CD4-positive, alpha-beta T cell (primary cell): ENCODE data around the gene DACT3. TPM values are rescaled to one million over a fixed set of nuclear protein-coding genes. Genes with fewer than 3 reads are reported as not detected.

Experiments used
- ATAC-seq: fragments of 200-7000 bp; cut with Tn5 transposase; one replicate; pipeline ENCODE4 v1.10.0; 2022; ENCODE audit warnings: mild to moderate bottlenecking; ENCODE audit not compliant: poor library complexity
- CTCF ChIA-PET: fragments of 350-600 bp; sonication (Branson Sonifier 250); formaldehyde crosslinking; loops from one replicate; lab custom pipeline; 2021; ENCODE audit warnings: antibody characterized with exemption, inconsistent platforms; lab: Charles Lee
- POLR2A ChIA-PET: fragments of 350-600 bp; sonication (Branson Sonifier 250); formaldehyde crosslinking; loops from one replicate; lab custom pipeline; 2021; ENCODE audit warnings: antibody characterized with exemption, inconsistent platforms; lab: Charles Lee
- DNase-seq, 14 experiments: peaks; one replicate each; pipeline ENCODE4 v3.0.0-alpha.2; 2013 to 2020; ENCODE audit warnings: mixed read lengths in 2 of 14
- H3K27ac ChIP-seq, 2 donors: one replicate each; pipeline versions ENCODE4 v1.5.1 to v1.7.0; 2013; ENCODE audit warnings: low read length in 2 of 2, low read depth in 1 of 2, mild to moderate bottlenecking in 1 of 2
- H3K27me3 ChIP-seq, 2 experiments: 1 replicate in 1 of 2; 2 replicates in 1 of 2; pipeline versions ENCODE4 v1.6.1 to v1.7.0; 2013; ENCODE audit warnings: low read length in 2 of 2, control low read depth in 1 of 2, mild to moderate bottlenecking in 1 of 2, moderate library complexity in 1 of 2; ENCODE audit not compliant: insufficient read depth in 2 of 2, control insufficient read depth in 1 of 2
- H3K36me3 ChIP-seq: one replicate; pipeline ENCODE4 v1.6.1; 2013; ENCODE audit warnings: low read length, control low read depth; ENCODE audit not compliant: insufficient read depth
- H3K4me1 ChIP-seq: one replicate; pipeline ENCODE4 v1.6.1; 2013; ENCODE audit warnings: low read length, control low read depth; ENCODE audit not compliant: insufficient read depth
- H3K4me3 ChIP-seq: one replicate; pipeline ENCODE4 v1.5.1; 2013; ENCODE audit warnings: mild to moderate bottlenecking, low read length, moderate library complexity
- H3K9me3 ChIP-seq, 2 experiments: 1 replicate in 1 of 2; 2 replicates in 1 of 2; pipeline versions ENCODE4 v1.6.1 to v1.7.0; 2013; ENCODE audit warnings: low read length in 2 of 2, mild to moderate bottlenecking in 2 of 2, control low read depth in 1 of 2, moderate library complexity in 1 of 2; ENCODE audit not compliant: control insufficient read depth in 1 of 2, insufficient read depth in 1 of 2
- H3K27ac Mint-ChIP-seq: one replicate; pipeline ENCODE4 v1.8.0; 2020; ENCODE audit warnings: mixed read lengths
- H3K27me3 Mint-ChIP-seq: one replicate; pipeline ENCODE4 v1.8.0; 2021; ENCODE audit warnings: mixed read lengths
- H3K36me3 Mint-ChIP-seq: one replicate; pipeline ENCODE4 v1.8.0; 2021; ENCODE audit warnings: low read depth, mixed read lengths
- H3K4me1 Mint-ChIP-seq: one replicate; pipeline ENCODE4 v1.8.0; 2021; ENCODE audit warnings: low read depth, mixed read lengths
- H3K4me3 Mint-ChIP-seq: one replicate; pipeline ENCODE4 v1.8.0; 2020; ENCODE audit warnings: mild to moderate bottlenecking, mixed read lengths
- H3K9me3 Mint-ChIP-seq: one replicate; pipeline ENCODE4 v1.8.0; 2020; ENCODE audit warnings: mixed read lengths
- CTCF ChIP-seq: fragments of 200-600 bp; IDR thresholded peaks from one replicate; pipeline ENCODE4 v1.8.0; 2022; ENCODE audit warnings: antibody characterized with exemption, mild to moderate bottlenecking
- intact Hi-C, 2 experiments: fragments of 100-400 bp; cut with DNase I in 1 of 2; cut with micrococcal nuclease in 1 of 2; formaldehyde crosslinking; loops; one replicate each; pipeline versions ENCODE4 v1.15.1 to v1.9.0; 2023 to 2025; cut with DNase I, micrococcal nuclease
- total RNA-seq, 174 experiments: library from RNA in 2 of 174; stranded (reverse) in 2 of 174; gene quantifications; one replicate each; pipeline ENCODE4 v1.2.3 and lab custom pipeline; 2021 to 2026

Gene DACT3
- total RNA-seq, 2 experiments from 2014 or later = 0.11 TPM

GRCh38 chr19:46610851-46611770 is 49.9 kb downstream of the DACT3 start:
- POLR2A ChIA-PET = interaction anchor here (0.6 to 5.4 kb wide), 13 partner anchors 9 to 103 kb away, joined by 3 to 215 read pairs (median 4); partner anchors contain the start of genes CALM3, DACT3 and GNG8
- H3K27me3 Mint-ChIP-seq = no peaks in the 10 kb centered on the region
- peak overlapping the region; percentile 11 for H3K4me3 ChIP-seq
- H3K27ac Mint-ChIP-seq = peak overlapping the region; percentile 93
- H3K9me3 Mint-ChIP-seq = no peaks in the 10 kb centered on the region
- DNase-seq = peak in 6 of 14 experiments; percentile 28 to 77 (median 54)
- H3K36me3 ChIP-seq = peaks cover 44% of the 10 kb centered on the region
- ATAC-seq = peak; percentile 39
- H3K27me3 ChIP-seq = no peaks in the 10 kb centered on the region
- H3K4me3 Mint-ChIP-seq = peak overlapping the region; percentile 80
- intact Hi-C loops = loop anchor here in 1 of 2 experiments (5.0 to 10.0 kb wide), 2 partner anchors 79 to 1754 kb away; partner anchors contain the start of genes SYNGR4 and TMEM143
- H3K27ac ChIP-seq = peak overlapping the region; percentile 57 to 81
- H3K9me3 ChIP-seq = no peaks in the 10 kb centered on the region
- peaks cover 68% of the 10 kb centered on the region for H3K4me1 ChIP-seq
- no peak for TF ChIP-seq CTCF
- H3K36me3 Mint-ChIP-seq = peaks cover 57% of the 10 kb centered on the region
- H3K4me1 Mint-ChIP-seq = peaks cover 75% of the 10 kb centered on the region
- CTCF ChIA-PET = interaction anchor here (1.1 to 3.8 kb wide), 5 partner anchors 10 to 74 kb away, joined by 3 to 30 read pairs (median 4); partner anchors contain the start of genes CALM3 and DACT3

- H3K27me3 ChIP-seq = no peaks in the 10 kb centered on the region
- ATAC-seq (no peak), DNase-seq (no peak)
- ChIA-PET CTCF (interaction anchor here (3.8 kb wide), 1 partner anchor 52 kb away, joined by 30 read pairs; the partner anchor contains the start of gene DACT3), POLR2A (interaction anchor here (1.2 to 5.4 kb wide), 5 partner anchors 8 to 82 kb away, joined by 3 to 215 read pairs (median 10); partner anchors contain the start of genes CALM3 and DACT3)
- peak overlapping the region; percentile 80 for H3K4me3 Mint-ChIP-seq
- H3K4me3 ChIP-seq = no peak overlapping the region
- peak overlapping the region; percentile 57 to 81 for H3K27ac ChIP-seq
- H3K36me3 ChIP-seq = peaks cover 51% of the 10 kb centered on the region
- no peaks in the 10 kb centered on the region for H3K9me3 Mint-ChIP-seq
- H3K27me3 Mint-ChIP-seq = no peaks in the 10 kb centered on the region
- TF ChIP-seq CTCF = no peak
- H3K27ac Mint-ChIP-seq = peak overlapping the region; percentile 93
- H3K4me1 ChIP-seq = peaks cover 69% of the 10 kb centered on the region
- H3K9me3 ChIP-seq = no peaks in the 10 kb centered on the region
- intact Hi-C loops = loop anchor here in 1 of 2 experiments (5.0 to 10.0 kb wide), 2 partner anchors 78 to 1754 kb away; partner anchors contain the start of genes SYNGR4 and TMEM143
- peaks cover 71% of the 10 kb centered on the region for H3K4me1 Mint-ChIP-seq
- H3K36me3 Mint-ChIP-seq = peaks cover 64% of the 10 kb centered on the region
Observed at GRCh38 chr19:46610413-46610775, 50.6 kb downstream of the DACT3 start.
